GM20431 (cell line): ENCODE measurements around the gene MOGAT2.
"Not testable (repeated sequence)": the region's sequence is repeated elsewhere in the genome, so short reads cannot be mapped to it uniquely, and the experiment has no call there.

Experiments
- in situ Hi-C: fragments of 300-500 bp; cut with MseI, MboI; formaldehyde crosslinking; loops from one replicate; pipeline ENCODE4 v1.15.0; 2020; ENCODE audit warnings: low sequenced_read_pairs; ENCODE audit not compliant: unreplicated experiment

Gene MOGAT2

GRCh38 chr11:75745807-75746206 lies 28.2 kb downstream of the MOGAT2 start:
- in situ Hi-C loops: loop anchor here (25.0 kb wide), 1 partner anchor 116 kb away; no protein-coding TSS in a partner anchor

- in situ Hi-C loops: loop anchor here (25.0 kb wide), 1 partner anchor 114 kb away; no protein-coding TSS in a partner anchor
These were observed 31.2 kb downstream of the MOGAT2 start for GRCh38 chr11:75748729-75749273.

GRCh38 chr11:75754933-75755332 lies 37.3 kb downstream of the MOGAT2 start:
- in situ Hi-C loops: not testable (repeated sequence)

GRCh38 chr11:75757651-75758050 lies 40.0 kb downstream of the MOGAT2 start:
- in situ Hi-C loops: no loop called here

- in situ Hi-C loops: no loop called here
These were observed 42.2 kb downstream of the MOGAT2 start for GRCh38 chr11:75759832-75760231.

DNA sequence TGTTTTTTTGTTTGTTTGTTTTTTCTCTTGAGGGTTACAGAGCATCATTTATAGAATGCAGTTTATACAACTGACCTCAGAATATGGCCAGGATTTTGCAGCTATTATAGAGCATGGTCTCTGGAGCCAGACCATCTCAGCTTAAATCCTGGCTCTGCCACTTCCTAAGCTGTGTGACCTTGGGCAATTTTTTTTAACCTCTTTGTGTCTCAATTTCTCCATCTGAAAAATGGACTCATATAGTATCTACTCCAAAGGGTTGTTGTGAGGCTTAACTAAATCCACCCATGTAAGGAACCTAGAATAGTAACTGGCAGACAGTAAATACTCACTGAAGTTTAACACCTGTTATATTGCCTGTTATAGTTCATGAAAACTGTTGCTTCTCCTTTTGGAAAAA lies 42.6 kb downstream of the MOGAT2 start:
- in situ Hi-C loops: no loop called here

GRCh38 chr11:75760710-75761493 lies 43.3 kb downstream of the MOGAT2 start:
- in situ Hi-C loops: no loop called here

DNA sequence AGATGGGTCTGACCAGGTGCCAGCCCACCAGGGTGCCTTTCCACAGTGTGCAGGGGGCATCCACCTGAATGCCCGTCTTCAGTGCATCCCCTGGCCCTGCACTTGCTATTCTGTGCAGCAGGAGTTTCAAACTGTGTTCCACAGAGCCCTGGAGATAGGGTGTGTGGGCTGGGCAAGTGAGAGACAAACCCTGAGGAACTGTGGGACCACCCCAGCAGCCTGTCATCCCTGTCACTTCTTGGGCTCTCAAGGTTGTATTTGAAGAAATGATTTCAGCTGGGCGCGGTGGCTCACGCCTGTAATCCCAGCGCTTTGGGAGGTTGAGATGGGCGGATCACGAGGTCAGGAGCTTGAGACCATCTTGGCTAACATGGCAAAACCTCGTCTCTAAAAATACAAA lies 44.5 kb downstream of the MOGAT2 start:
- in situ Hi-C loops: no loop called here

GRCh38 chr11:75762885-75763284 lies 45.2 kb downstream of the MOGAT2 start:
- in situ Hi-C loops: no loop called here

GRCh38 chr11:75763846-75764245 lies 46.2 kb downstream of the MOGAT2 start:
- in situ Hi-C loops: no loop called here

DNA sequence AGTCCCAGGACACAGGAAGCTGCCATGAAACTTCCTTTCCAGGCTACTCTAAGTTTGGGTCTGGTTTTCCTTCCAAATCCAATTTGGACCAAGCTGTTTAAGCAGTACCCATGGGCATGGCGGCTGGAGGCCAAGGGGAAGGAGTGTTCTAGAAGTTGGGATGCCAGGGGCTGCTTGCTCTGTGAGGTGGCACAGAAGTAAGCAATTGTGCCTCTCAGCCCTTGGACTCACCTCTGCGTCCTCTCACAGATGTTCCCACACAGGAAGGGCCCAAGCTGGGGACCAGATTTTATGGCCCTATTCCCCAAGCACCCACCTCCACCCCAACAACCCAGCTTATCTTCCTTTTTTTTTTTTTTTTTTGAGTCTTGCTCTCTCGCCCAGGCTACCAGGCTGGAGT lies 47.5 kb downstream of the MOGAT2 start:
- in situ Hi-C loops: no loop called here

DNA sequence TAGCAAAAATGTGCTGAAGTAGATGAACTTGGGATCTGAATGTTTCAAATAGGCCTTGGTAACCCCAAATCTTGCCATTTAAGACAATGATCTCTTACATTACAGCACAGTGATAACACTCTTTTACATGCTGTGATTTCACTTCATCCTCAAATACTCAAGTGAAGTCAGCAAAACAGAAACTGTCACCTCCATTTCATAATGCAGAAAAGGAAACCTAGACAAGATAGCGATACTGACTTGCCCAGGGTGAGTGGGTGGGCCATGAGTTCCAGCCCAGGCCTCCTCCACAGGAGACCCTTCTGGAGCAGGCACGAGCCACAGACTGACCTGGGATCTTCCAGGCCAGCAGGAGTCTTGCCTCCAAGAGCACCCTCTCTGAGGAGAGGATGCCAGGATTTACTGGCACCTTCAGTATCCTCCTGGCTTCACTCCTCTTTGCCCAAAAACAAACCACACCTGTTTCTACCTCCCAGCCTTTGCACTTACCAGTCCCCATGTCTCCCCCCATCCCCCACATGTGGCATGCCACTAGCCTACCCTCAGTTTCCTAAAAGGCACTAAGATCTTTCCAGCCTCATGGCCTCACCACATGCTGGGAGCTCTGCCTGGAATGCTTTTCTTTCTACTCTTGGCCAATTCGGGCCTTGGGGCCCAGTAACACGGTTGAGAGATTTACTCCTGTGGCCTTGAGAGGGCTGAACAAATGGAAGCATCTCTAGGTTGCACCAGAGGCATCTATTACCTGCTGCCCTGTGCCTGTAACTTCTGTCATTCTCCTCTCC lies 49.0 kb downstream of the MOGAT2 start:
- in situ Hi-C loops: no loop called here

DNA sequence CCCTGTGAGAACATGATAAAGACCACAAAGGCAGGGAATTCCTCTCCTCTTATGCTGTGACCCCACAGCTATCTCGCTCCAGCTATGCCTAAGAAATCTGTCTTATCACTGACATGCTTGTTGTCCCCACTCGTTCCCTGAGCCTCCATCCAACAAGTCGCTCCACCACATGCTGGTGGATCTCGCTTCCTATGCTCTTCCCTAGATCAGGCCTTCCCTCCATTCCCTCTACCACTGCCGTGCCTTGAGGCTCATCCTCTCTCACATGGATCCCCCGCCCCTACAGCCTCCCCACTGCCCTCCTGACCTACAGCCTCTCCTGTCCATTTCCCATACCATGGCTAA lies 49.6 kb downstream of the MOGAT2 start:
- in situ Hi-C loops: no loop called here

- in situ Hi-C loops: no loop called here
These were observed 50.1 kb downstream of the MOGAT2 start for GRCh38 chr11:75767793-75768111.

DNA sequence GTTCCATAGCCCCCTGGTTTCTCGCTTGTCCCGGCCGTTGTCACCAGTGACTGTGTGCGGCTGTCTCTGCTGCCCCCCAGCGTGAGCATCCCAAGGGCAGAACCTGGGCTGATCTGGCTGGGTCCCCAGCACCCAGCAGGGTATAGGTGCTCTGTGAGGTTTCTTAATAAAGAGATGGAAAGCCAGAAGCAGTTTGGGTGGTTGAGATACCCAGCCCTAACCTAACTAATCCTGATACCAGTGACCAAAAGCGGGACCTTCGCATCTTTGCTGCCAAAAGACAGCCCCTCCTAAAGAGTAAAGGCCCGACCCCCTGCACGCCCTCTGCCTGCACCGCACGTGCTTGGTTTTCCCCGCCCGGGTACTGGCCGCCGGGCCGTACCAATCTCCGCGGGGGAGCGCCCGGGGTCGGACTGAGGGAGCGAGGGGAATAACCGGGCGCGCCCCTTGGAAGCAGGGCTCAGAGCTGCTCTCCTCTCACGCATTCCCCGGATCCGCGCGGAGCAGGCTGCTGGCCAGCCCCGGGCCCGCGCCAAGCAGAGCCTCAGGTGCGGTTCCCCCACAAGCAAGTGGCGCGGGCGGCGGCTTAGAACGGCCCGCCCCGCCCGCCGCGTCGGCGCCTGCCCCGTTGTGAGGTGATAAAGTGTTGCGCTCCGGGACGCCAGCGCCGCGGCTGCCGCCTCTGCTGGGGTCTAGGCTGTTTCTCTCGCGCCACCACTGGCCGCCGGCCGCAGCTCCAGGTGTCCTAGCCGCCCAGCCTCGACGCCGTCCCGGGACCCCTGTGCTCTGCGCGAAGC lies 50.7 kb downstream of the MOGAT2 start, which contains the start of gene DGAT2:
Gene DGAT2, plus strand, starts transcription at position 667 of the 797 bp plus-strand sequence. CDS start 214 bp downstream, outside the sequence.
- in situ Hi-C loops: no loop called here

GRCh38 chr11:75768909-75769771 lies 51.5 kb downstream of the MOGAT2 start:
- in situ Hi-C loops: no loop called here

GRCh38 chr11:75770102-75770501 lies 52.5 kb downstream of the MOGAT2 start:
- in situ Hi-C loops: no loop called here

DNA sequence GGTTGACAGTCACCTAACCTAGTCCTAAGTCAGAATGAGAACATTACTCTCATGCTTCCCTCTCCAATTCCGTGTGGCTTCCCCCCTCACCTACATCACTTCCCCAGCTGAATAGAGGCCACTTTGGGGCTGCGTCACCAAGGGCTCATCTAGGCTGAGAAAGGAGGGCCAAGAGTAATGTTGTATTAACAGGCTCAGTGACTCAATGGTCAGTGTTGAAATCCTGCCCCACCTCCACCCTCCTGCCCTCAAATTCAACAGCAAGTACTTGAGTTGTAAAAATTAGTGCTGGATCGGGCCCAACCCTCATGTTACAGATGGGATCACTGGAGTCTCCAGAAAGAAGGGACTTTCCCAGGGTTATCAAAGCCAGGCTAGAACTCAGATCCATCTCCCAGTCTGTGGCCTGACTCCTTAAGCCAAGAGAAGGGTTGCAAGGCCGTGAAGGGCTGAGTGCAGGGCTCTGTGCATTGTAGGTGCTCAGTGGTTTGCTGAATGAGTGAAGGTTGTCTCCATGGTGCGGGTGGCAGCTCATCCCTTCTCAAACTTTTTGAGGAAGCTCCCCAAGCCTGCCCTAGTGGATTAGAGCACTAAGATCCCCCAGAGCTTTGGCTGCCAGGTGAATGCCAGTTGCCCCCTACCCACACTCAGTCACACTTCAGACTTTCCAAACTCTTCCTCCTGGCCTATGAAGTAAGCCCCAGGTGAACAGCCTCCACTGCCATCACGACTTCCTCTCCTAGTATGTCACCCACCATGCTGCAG lies 54.2 kb downstream of the MOGAT2 start:
- in situ Hi-C loops: no loop called here
